Right cardiac atrium (tissue), 5 donors: ENCODE results near the gene GDPD2. TPM values are rescaled to one million over a fixed set of nuclear protein-coding genes. Genes with fewer than 3 reads are reported as not detected.

Source experiments
- ATAC-seq, 2 donors: fragments of 200-7000 bp; cut with Tn5 transposase; one replicate each; pipeline versions ENCODE4 v1.8.0 to v1.9.1; 2020; ENCODE audit warnings: moderate library complexity in 2 of 2, mild to moderate bottlenecking in 1 of 2
- DNase-seq, 3 donors: peaks; one replicate each; pipeline ENCODE4 v3.0.0-alpha.2; 2020
- H3K27ac ChIP-seq: one replicate; pipeline ENCODE4 v1.5.1; 2013; ENCODE audit warnings: mild to moderate bottlenecking, low read length, control low read depth, moderate library complexity
- H3K27me3 ChIP-seq: one replicate; pipeline ENCODE4 v1.6.1; 2013; ENCODE audit not compliant: control insufficient read depth, insufficient read depth
- H3K4me1 ChIP-seq: one replicate; pipeline ENCODE4 v1.6.1; 2013; ENCODE audit warnings: low read length; ENCODE audit not compliant: control insufficient read depth, insufficient read depth
- H3K4me3 ChIP-seq: one replicate; pipeline ENCODE4 v1.5.1; 2013; ENCODE audit warnings: low read length, control low read depth
- H3K9me3 ChIP-seq: one replicate; pipeline ENCODE4 v1.6.1; 2013; ENCODE audit warnings: low read length; ENCODE audit not compliant: control insufficient read depth
- WGBS: extraction: QIAGEN DNeasy Blood & Tissue Kit; methylation state at CpG from one replicate; pipeline ENCODE4 v1.1.7; 2013; 5-methylcytosine and 5-hydroxymethylcytosine counted together
- intact Hi-C, 4 donors: fragments of 100-400 bp; cut with DNase I; formaldehyde crosslinking; loops; one replicate each; pipeline versions ENCODE4 v1.11.0 to v1.14.0; 2022 to 2023
- polyA plus RNA-seq: library from polyadenylated mRNA; stranded (reverse); fragments of 200-250 nt; gene quantifications from one replicate; pipeline ENCODE4 v1.2.3, GENCODE V29; 2013
- total RNA-seq, 4 donors: library from RNA; stranded (reverse); fragmentation: NEBNext Ultra II Directional; extraction: Animal tissue kit (Norgen Biotek cat#: 25700); gene quantifications; one replicate each; pipeline ENCODE4 v1.2.1, GENCODE V29; 2021
- donor health status: healthy with polysubstance abuse.
- donor health status: DM: no; HTN: yes; CAD: no.
- donor health status: DM: no; HTN: no; CAD: no.
- donor health status: DM: no; HTN: yes; CAD: no; lungs with severe emphysema.
- donor health status: DM: yes; HTN: yes; CAD: no.

GDPD2 gene
- total and polyA plus RNA-seq, 5 donors: not detected

DNA sequence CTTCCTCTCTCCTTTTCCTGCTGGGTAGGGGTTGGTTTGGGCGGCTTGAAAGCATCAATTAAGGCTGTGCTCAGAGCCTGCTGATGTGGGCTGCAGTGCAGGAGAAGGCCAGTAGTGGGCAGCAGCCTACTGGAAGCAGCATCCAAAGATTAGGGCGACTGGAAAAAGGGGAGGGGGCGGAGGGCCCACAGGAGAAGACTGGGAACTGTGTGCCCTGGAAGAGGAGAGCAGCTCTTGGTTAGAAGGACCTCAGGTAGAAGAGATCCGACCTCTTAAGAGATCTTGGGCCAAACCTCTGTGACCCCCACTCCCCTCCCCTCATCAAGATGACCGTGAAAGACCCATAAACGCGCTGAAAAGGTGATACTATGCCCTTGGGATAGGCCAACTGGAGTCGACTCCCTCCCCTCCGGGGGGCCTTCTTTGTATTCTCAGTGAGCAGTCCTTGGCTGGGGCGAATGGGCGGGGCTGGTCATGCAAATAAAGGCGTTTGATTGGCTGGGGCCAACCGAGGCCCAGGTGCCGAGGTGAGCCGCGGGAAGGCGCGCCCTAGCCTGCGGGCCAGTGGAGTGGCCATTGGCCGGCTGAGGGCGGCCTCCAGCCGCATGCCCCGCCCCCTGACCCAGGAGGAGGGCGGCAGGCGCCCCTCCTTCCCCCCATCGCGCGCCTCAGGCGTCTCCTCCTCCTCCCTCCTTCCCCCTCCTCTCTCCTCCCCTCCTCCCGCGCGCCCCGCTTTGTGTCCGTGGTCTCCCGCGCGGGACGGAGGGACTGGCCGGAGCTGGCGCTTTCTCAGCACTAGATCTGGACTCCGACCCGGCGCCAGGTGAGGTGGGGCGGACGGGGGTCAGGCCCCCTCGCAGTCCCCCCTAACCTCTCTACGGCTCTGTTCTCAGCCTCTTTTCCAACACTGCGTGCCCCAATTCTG is 31.6 kb downstream of the GDPD2 start:
- no peaks in the 10 kb centered on the region for H3K27me3 ChIP-seq
- H3K4me1 ChIP-seq: no peaks in the 10 kb centered on the region
- DNase-seq (peak; percentile 63 to 90 (median 88)), ATAC-seq (peak; percentile 92 to 94)
- peak overlapping the region; percentile 58 for H3K4me3 ChIP-seq
- no peaks in the 10 kb centered on the region for H3K9me3 ChIP-seq
- WGBS: 16% methylated on average over 45 of the region's 48 CpGs
- intact Hi-C loops: loop anchor here in 3 of 4 donors (5.0 to 10.0 kb wide), 3 partner anchors 98 to 210 kb away; no protein-coding TSS in a partner anchor
- H3K27ac ChIP-seq: peak overlapping the region; percentile 60

DNA sequence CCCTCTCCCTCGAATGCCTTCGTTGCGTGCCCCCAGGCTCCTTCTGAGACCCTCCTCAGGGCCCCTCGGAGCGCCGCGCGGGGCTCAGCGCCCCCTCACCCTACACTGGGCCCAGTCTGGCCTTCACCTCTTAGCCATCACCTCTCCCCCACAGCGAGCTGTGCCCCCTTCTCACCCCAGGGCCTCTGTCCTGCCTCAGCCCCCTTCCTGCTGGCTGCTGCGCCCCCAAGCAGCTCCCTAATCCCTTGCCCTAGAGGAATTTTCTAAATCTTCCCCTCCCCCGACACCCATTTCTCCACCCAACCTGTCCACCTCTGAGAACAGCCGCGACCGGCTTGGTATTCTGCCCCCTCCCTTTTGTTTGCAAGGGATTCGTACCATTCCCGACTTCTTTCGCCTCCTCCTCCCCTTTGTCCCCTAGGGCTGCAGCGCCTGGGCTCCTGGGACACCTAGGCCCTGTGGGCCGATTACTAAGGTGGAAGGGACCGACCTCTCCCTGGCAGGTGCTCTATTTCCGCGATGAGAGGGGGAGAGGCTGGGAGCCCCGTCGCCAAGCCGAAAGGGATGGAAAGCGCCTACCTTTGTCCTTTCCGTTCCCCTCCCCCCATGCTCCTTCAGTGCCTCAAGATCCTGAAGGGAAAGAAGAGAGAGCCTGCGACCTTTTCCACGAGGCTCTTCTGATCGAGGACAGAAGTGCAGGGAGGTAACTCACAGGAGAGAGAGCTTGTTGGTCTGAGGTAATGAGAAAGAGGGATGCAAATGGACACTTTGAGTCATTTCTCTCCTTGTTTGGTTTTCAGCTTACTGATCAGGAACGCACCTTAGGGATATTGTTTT is 32.5 kb downstream of the GDPD2 start:
- Histone ChIP-seq H3K27me3 (no peaks in the 10 kb centered on the region), H3K4me3 (peak overlapping the region; percentile 58), H3K4me1 (no peaks in the 10 kb centered on the region), H3K27ac (peak overlapping the region; percentile 60), H3K9me3 (no peaks in the 10 kb centered on the region)
- intact Hi-C loops: loop anchor here in 2 of 4 donors (10.0 kb wide), 2 partner anchors 99 to 209 kb away; no protein-coding TSS in a partner anchor
- ATAC-seq: peak; percentile 7 to 23
- DNase-seq: no peak
- 27% methylated on average over 32 of the region's 32 CpGs for WGBS

DNA sequence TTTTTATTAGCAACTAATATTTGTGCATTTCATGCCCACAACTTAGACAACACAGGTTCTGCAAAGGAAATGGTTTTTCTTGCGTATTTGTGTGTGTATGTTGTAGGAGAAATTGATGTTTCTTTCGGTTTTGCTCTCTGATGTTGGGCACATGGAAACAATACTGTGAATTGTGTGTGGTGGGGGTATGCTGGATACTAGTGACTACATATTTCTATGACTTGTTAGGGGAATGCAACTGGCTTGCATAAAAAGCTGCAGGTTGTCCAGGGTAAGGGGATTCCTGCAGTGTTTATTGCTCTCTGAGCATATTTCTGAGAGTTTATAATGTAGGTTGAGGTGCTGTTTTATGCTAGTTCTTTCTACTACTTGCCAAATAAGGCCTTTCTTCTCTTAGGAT is 33.1 kb downstream of the GDPD2 start:
- no peak for ATAC-seq
- WGBS: 42% methylated on average over 2 of the region's 2 CpGs
- peak overlapping the region; percentile 58 for H3K4me3 ChIP-seq
- peak overlapping the region; percentile 52 for H3K27ac ChIP-seq
- H3K9me3 ChIP-seq: no peaks in the 10 kb centered on the region
- intact Hi-C loops: loop anchor here in 2 of 4 donors (10.0 kb wide), 2 partner anchors 99 to 209 kb away; no protein-coding TSS in a partner anchor
- H3K27me3 ChIP-seq: no peaks in the 10 kb centered on the region
- DNase-seq: no peak
- no peaks in the 10 kb centered on the region for H3K4me1 ChIP-seq

DNA sequence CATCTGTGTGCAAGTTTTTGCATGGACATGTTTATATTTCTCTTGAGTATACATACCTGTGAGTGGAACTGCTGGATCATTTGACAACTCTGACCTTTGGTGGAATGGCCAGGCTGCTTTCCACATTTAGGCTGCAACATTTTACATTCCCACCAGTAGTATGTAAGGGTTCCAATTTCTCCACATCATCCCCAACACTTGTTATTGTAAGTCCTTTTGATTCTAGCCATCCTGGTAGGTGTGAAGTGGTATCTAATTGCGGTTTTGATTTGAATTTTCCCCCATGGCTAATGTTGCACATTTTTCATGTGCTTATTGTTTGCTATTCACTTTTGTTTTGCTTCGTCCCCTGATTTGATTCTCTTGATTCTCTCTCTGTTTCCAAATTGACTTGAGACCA is 37.9 kb downstream of the GDPD2 start:
- no peak overlapping the region for H3K4me3 ChIP-seq
- H3K27me3 ChIP-seq: no peaks in the 10 kb centered on the region
- DNase-seq: no peak
- no peaks in the 10 kb centered on the region for H3K4me1 ChIP-seq
- WGBS: 99% methylated on average over 2 of the region's 2 CpGs
- no peak overlapping the region for H3K27ac ChIP-seq
- intact Hi-C loops: no loop called here
- ATAC-seq: no peak
- H3K9me3 ChIP-seq: no peaks in the 10 kb centered on the region

DNA sequence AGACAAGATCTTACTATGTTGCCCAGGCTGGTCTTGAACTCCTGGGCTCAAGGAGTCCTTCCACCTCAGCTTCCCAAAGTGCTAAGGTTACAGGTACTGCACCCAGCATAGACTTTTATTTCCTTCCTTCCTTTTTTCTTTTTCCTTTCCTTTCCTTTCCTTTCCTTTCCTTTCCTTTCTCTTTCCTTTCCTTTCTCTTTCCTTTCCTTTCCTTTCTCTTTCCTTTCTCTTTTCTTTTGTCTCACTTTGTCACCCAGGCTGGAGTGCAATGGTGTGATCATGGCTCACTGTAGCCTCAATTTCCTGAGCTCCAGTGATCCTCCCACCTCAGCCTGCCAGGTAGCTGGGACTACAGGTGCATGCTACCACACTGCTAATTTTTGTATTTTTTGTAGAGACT is 40.9 kb downstream of the GDPD2 start:
- Histone ChIP-seq H3K27ac (no peak overlapping the region), H3K27me3 (no peaks in the 10 kb centered on the region), H3K9me3 (no peaks in the 10 kb centered on the region), H3K4me3 (no peak overlapping the region), H3K4me1 (no peaks in the 10 kb centered on the region)
- DNase-seq: no peak
- intact Hi-C loops: no loop called here
- no peak for ATAC-seq

DNA sequence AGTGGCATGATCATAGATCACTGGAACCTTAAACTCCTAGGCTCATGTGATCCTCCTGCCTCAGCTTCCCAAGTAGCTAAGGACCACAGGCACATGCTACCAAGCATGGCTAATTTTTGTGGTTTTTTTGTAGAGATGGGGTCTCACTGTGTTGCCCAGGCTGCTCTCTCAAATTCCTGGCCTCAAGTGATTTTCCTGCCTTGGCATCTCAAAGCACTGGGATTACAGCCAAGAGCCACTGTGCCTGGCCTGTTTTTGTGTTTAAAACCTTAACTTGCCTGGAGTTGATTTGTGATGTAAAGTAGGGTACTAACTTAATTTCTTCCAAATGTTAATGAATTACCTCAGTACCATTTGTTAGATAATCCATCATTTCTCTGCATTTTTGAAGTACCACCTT is 43.9 kb downstream of the GDPD2 start:
- Histone ChIP-seq H3K4me3 (no peak overlapping the region), H3K4me1 (no peaks in the 10 kb centered on the region), H3K27me3 (no peaks in the 10 kb centered on the region), H3K27ac (no peak overlapping the region), H3K9me3 (no peaks in the 10 kb centered on the region)
- DNase-seq (no peak), ATAC-seq (no peak)
- intact Hi-C loops: no loop called here

DNA sequence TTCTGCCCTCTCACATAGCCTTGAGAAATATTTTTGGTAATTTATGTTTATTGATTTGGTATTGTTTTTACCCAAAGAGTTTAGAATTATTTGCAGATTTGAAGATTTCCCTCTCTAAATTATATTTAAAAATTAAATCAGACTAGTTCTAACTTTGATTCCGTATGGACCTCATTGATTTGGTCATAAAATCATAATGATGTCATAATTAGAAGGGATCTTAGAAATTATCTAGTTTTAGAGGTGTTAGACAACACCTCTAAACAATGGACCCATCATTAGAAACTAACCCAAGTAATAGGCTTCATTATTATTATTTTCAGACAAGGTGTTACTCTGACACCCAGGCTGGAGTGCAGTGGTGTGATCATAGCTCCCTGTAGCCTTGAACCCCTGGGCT is 45.6 kb downstream of the GDPD2 start:
- H3K4me1 ChIP-seq: no peaks in the 10 kb centered on the region
- no peak overlapping the region for H3K27ac ChIP-seq
- no peaks in the 10 kb centered on the region for H3K27me3 ChIP-seq
- DNase-seq: no peak
- no peak overlapping the region for H3K4me3 ChIP-seq
- intact Hi-C loops: no loop called here
- 93% methylated on average over 1 of the region's 1 CpG for WGBS
- ATAC-seq: no peak
- H3K9me3 ChIP-seq: no peaks in the 10 kb centered on the region

DNA sequence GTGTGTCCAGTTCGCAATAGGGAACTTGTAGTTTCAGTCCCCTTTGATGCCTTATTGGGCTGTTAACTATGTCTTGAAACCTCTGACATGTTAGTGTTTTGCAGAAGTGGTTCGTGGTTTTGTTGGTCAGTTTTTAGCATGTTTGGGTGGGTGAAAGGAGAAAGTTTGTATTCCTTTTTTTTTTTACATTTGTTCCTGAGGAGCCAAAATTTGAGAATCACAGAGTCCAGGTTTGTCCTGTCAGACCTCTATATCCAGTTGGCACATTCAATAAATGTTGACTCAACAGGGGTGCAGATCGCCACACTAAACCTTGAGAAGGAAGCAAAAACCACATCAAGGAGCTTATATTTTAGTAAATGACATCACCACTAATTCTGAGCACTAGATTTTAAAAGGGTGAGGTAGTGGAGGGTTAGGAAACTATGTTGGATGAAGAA is 47.8 kb downstream of the GDPD2 start:
- WGBS: 85% methylated on average over 3 of the region's 3 CpGs
- ATAC-seq (no peak), DNase-seq (no peak)
- no peaks in the 10 kb centered on the region for H3K27me3 ChIP-seq
- H3K27ac ChIP-seq: no peak overlapping the region
- intact Hi-C loops: no loop called here
- no peak overlapping the region for H3K4me3 ChIP-seq
- no peaks in the 10 kb centered on the region for H3K4me1 ChIP-seq
- H3K9me3 ChIP-seq: no peaks in the 10 kb centered on the region

DNA sequence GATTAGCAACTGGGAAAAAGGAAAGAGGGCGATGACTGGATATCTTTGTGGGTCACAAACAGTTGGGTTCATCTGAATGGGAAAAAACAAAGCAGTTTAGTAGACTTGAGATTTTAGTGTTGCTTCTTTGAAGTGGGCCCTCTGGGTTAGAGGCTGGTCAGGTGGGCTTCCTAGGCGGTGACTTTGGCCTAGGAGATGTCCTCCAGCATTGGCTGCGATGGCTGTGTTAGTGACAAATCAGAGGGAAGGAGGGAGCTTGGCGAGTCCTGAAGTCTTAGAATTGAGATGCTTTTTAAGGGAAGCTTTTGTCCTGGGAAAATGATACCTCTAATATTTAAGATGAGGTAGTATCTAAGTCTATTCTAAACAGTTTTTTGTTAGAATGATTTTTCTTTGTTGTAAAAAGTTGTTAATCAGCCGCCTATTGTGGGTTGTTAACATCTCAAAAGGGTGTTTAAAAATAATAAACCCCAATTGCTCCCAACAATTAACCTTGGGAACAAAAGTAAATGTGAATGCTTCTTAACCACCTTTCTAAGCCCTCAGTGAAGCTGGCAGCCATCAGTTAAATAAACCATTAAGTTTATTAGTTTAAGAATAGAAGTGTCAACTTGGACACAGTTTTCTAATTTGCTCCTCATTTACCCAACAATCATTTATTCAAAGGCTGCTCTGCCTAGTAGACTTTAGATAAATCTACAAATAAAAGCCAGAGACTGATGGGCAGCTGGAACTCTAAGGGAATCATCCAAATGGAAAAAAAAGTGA is 53.2 kb downstream of the GDPD2 start:
- 94% methylated on average over 5 of the region's 5 CpGs for WGBS
- Histone ChIP-seq H3K4me1 (peaks cover 13% of the 10 kb centered on the region), H3K27ac (no peak overlapping the region), H3K4me3 (no peak overlapping the region), H3K9me3 (no peaks in the 10 kb centered on the region), H3K27me3 (no peaks in the 10 kb centered on the region)
- ATAC-seq: no peak
- DNase-seq: no peak
- intact Hi-C loops: no loop called here

DNA sequence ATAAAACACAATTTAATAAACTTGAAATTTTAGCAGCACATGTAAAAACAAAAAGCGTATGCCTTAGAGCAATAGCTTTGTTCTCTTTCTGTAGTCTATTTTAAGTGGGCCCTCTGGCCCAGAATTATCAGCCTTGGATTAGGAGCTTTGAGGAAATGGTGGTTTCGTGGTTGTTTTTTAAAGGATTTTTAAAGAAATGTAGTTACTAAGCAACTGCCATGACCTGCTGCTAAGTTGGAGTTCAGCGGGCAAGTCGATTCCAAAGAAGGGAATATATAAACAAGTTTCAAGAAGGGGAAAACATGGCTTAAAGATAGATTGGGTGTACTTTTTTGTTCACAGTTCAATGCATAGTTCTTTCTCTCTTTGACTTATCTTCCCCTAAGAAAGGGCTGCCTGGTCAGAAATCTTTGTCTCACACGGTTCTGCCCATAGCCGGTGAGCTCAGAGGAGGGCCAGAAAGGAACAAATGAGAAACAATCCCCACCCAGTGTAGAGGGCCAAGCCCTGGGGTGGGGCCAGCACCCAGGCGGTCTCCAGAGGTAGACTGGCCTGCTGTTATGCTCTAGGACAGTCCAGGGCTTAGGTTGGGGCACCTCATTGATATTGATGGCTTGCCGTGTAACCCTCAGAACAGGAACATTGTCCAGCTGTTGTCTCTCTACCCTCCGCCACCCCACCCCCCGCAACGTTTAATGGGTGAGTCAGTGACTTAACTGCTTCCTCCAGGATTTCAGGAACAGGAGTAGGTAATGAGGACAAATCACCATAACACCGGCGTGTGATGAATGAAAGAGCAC is 54.0 kb downstream of the GDPD2 start:
- H3K9me3 ChIP-seq: no peaks in the 10 kb centered on the region
- 28% methylated on average over 13 of the region's 13 CpGs for WGBS
- peaks cover 13% of the 10 kb centered on the region for H3K4me1 ChIP-seq
- H3K27ac ChIP-seq: peak overlapping the region; percentile 78
- ATAC-seq (peak; percentile 64 to 77), DNase-seq (peak; percentile 22 to 60 (median 59))
- H3K4me3 ChIP-seq: no peak overlapping the region
- H3K27me3 ChIP-seq: no peaks in the 10 kb centered on the region
- intact Hi-C loops: no loop called here
